Endometrial microvascular endothelial cells (primary cell): ENCODE measurements around the gene PDE11A. TPM values are rescaled to one million over a fixed set of nuclear protein-coding genes. Genes with fewer than 3 reads are reported as not detected.

Experiments
- in situ Hi-C: cut with HindIII; loops from 2 replicates; pipeline ENCODE4 v1.10.0; 2017; ENCODE audit warnings: low sequenced_read_pairs, low pct_unique_long_range_greater_than_20kb; ENCODE audit errors: inconsistent ontology term
- total RNA-seq: library from RNA; depleted of rRNA; stranded (reverse); fragments of >200 nt; gene quantifications from one replicate; pipeline ENCODE4 v1.2.3, GENCODE V29; 2015; ENCODE audit errors: inconsistent ontology term

The PDE11A gene
- total RNA-seq, 1 donor from 2014 or later, result 0.37 TPM

DNA sequence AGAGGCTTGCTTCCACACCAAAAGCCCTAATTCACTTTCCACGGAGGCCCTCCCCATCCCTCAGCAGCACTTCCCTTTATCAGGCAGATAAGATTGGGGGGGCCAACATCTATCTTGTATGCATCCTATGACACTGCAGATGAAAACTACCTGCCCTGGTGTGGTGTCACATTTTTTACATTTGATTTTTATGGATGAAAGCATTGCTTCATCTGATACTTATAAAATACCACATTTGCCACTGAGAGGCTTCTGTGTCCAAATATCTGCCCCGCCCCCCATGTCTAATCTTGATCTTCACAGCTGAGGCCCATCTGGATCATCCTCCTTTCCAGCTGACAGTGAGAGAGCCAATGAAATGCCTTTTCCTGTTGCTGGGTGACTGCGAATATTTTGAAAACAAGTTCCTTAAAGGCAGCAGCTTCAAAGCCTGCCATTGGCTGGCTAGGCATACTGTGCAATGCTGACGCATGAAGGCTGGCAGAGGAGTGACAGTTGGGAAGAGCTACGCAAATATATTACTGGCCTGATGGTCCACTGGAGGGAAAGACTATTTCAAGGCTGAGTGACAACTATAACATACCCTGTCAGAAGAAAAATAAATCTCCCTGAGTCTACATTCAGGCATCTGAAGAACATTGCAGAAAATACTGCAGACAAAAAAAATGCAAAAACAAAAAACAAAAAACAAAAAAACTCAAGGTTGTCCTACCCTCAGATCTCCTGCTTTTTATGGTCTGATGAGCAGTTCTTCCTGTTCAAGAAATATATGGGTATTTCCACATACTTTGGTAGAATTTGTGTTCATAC, 318.7 kb downstream of the PDE11A start:
- in situ Hi-C loops, result no loop called here

- in situ Hi-C loops, result no loop called here
Observed at GRCh38 chr2:177748360-177748759, 324.2 kb downstream of the PDE11A start.

- in situ Hi-C loops, result no loop called here
Observed at GRCh38 chr2:177747384-177747783, 325.2 kb downstream of the PDE11A start.

GRCh38 chr2:177746358-177746757, 326.2 kb downstream of the PDE11A start:
- in situ Hi-C loops, result no loop called here

DNA sequence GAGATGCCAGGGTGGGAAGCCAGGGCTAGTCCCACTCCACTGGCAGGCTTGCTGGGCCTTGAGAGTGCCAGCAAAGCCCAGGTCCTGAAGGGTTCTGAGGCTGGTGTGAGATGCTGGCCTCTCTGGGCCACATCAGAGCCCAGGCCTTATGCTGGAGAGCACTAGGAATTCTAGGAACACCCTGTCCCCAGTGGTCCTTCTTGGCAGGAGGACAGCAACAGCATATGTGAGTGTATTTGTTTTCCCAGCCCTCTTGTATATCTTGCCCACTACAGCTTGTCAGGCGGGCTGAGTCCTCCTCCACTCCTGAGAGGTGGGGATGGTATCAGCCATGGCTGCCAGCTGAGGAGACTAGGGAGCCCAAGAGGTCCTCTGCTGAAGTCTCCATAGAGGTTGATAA, 327.0 kb downstream of the PDE11A start:
- in situ Hi-C loops, result no loop called here

- in situ Hi-C loops, result no loop called here
Observed at GRCh38 chr2:177742851-177743250, 329.7 kb downstream of the PDE11A start.

DNA sequence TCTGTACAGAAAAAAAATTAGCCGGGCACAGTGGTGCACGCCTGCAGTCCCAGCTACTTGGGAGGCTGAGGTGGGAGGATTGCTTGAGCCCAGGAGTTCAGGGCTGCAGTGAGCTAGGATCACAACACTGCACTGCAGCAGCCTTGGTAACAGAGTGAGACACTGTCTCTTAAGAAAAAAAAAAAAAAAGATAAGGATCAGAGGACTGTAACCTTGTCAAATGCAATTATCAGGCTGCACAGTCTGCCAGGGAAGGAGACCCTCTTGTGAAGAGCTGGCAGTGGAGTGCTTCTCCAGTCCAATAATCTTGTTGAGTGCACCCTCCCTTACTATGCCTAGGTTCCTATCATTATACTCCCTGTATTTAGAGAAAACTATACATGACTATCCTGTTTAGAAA, 330.7 kb downstream of the PDE11A start:
- in situ Hi-C loops, result no loop called here

- in situ Hi-C loops, result no loop called here
Observed at GRCh38 chr2:177740700-177741099, 331.9 kb downstream of the PDE11A start.

DNA sequence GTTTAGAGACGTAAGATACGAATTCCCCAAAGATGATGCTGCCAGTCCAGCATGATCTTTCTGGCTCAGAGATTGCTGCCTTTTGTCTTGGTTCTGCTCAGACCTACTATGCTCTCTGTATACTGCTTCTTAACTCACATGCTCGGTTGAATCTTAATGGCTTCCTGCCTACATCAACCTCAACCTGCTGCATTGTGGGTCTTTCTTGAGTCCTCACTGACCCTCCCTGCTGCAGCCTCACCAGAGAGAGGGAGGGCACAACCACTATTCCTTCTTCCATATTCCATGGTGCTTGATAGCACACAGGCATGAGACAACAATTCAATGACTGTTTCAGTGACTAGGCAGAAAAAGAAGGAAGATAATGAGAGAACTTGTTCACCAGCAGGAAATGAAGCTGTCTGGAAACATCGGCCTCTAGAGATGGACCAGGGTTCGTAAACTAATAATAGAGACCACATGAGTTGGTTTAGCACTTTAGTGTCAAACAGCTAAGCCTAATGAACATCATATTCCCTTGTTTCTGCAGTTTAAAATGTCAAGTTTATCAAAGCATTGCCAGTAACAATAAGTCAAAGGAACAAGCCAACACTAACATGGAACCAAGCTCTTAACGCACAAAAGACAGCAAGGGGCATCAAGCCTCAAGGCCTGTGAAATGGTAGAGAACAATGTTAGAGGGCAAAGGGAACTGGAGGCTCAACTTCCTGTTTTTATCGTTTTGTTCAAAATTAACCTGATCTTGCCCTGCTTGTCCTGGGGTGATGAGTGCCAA, 333.9 kb downstream of the PDE11A start:
- in situ Hi-C loops, result no loop called here

DNA sequence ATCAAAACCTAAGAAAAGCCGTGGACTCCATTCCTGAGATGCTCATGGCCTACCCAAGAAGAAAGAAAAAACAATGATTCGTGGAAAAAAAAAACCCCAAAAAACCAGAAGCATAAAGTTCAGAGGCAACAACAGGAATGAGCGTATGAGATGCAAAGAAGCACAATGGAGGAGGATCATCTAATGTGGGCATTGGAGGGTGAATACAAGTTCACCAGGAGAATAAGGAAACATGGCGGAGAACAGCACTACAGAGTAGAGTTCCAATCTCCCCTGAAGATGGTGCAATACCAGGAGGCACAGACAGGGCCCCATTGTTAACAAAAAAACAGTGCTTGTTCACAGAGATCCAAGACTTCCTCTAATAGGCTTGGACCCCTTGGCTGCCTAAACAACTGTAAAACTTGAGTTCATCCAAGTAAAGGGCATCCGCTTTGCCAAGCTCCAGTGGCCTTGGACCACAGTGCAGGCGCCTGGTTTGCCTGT, 337.2 kb downstream of the PDE11A start:
- in situ Hi-C loops, result no loop called here

DNA sequence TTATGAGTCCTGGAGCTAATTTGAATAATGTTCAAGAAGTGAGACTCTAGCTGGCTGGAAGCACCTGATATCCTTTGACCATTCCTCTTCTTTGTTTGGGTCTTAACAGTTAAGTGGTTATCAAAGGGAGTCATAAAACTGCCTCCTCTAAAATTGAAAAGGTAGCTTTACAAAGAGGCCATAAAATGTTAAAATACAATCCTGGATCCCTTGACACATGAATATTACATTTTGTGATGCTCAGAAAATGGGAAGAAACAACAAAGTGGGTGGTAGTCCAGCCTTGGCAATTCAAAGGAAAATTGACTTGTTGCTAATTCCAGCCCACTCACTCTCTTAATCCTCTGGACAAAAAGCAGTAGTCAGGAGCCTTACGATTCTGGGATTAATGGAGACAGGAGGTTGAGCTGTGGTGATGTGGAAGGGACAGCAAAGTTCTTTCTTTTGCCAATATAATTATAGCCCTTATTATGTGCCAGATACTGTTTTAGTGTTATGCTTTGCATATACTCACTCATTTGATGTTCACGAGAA, 339.2 kb downstream of the PDE11A start:
- in situ Hi-C loops, result no loop called here

- in situ Hi-C loops, result no loop called here
Observed at GRCh38 chr2:177731384-177731783, 341.2 kb downstream of the PDE11A start.

DNA sequence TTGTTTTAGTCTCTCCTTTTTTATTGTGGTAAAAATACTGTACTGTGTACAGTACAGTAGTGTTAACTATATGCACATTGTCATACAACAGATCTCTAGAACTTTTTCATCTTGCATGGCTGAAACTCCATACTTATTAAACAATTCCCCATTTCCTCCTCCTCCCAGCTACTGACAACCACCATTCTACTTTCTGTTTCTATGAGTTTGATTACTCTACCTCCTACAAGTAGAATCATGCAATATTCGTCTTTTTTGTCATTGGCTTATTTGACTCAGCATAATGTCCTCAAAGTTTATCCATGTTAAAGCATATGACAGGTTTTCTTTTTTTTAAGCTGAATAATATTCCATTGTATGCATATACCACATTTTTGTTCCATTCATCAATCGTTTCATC, 341.8 kb downstream of the PDE11A start:
- in situ Hi-C loops, result no loop called here

DNA sequence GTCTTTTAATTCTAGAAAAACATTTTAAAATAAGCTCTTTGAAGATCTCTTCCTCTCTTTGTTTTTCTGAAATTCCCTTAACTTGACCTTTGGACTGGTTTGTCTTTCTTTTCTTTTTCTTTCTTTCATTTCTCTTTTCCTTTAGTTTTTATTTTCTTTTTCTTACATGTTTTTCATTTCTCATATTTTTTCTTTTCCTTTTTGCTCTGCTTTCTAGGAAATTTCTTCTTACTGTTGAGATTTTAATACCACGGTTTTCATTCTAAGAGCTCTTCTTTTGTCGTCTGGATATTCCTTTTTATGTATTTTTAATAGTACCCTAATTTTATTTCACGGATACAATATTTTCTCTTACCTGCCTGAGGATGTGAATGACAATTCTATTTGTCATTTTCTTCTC, 342.2 kb downstream of the PDE11A start:
- in situ Hi-C loops, result no loop called here

GRCh38 chr2:177728920-177729319, 343.7 kb downstream of the PDE11A start:
- in situ Hi-C loops, result no loop called here

DNA sequence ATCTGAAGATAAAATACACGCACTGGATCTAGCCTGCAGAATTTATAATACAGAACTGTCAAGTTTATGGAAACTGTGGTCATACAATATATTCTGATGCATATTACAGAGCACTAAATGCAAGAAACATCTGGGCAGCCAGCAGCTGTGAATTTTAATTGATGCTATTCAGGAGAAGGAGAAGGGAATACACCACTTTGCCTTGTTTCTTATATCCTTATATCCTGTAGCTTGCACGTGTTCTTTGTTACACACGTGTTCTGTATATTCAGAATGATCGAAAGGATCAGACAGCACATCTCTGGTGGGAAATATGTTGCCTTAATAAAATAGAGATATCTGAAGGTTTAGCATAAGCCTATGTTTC, 344.2 kb downstream of the PDE11A start:
- in situ Hi-C loops, result no loop called here

DNA sequence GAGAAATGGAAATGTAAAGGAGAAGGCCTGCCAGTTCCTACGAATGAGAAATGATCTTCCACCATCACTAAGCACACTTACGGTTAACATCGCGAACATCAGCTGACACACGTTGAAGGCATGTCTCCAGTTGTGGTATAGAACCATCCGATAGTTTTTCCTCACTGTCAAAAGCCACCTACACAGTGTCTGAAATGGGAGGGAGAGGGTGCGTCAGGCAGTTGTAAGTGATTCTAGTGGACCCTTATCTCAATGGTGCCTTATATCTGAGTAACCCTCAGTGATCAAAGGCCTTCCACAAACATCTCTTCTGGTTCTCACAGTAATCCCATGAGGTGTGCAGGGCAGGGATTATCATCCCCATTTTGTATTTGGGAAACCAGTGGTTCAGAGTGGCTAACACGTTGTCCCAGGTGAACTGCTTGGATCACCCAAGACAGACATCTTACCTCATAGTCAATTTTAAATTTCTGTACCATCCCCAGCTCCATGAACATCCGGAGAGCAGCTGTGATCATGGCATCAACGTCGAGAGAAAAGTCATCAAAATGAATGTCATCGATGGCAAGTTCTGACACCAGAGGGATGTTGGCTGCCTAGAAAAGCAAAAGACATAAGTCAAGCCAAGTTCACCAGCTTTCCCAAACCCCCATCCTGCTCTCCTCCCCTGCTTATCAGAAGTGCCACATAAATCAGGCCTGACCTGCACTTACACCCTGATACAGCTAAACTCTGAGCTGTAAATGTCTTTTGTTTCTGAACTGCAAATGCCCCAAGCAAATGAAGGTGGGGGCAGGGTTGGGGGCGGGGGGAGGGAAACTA, 344.8 kb downstream of the PDE11A start:
- in situ Hi-C loops, result no loop called here

GRCh38 chr2:177726931-177727348, 345.6 kb downstream of the PDE11A start:
- in situ Hi-C loops, result no loop called here
